ENCODE data around the gene F8.

GRCh38 chrX:154986826-154987575 lies 35.5 kb downstream of the F8 start:
- TF ChIP-seq REST (IDR thresholded peaks at IDR 0.05; ENCODE audit: insufficient read depth in 1 of 2, low read depth in 2 of 2, low read length in 2 of 2) (no peak), POLR2AphosphoS5 (IDR thresholded peaks at IDR 0.05; ENCODE audit: low read depth, low read length) (no peak), TAF1 (IDR thresholded peaks at IDR 0.05; ENCODE audit: borderline replicate concordance, insufficient read depth, low read length) (no peak), SIN3A (IDR thresholded peaks at IDR 0.05; ENCODE audit: borderline replicate concordance, insufficient read depth, low read length) (no peak), FOXP2 (optimal IDR thresholded peaks at IDR 0.05; ENCODE audit: borderline replicate concordance, extremely low read depth, extremely low read length, insufficient read depth) (no peak)
